Stimulated activated CD4-positive, alpha-beta T cell treated with anti-CD3 and anti-CD28 coated beads, Interleukin-1b, Interleukin-23, amount 100 ng/mL, for 48 hours (primary cell): ENCODE data around the gene RPS18.

Experiments
- DNase-seq: peaks from one replicate; pipeline ENCODE4 v3.0.0-alpha.2; 2020

Gene RPS18

GRCh38 chr6:33292996-33293682 is 21.3 kb downstream of the RPS18 start:
- no peak for DNase-seq

DNA sequence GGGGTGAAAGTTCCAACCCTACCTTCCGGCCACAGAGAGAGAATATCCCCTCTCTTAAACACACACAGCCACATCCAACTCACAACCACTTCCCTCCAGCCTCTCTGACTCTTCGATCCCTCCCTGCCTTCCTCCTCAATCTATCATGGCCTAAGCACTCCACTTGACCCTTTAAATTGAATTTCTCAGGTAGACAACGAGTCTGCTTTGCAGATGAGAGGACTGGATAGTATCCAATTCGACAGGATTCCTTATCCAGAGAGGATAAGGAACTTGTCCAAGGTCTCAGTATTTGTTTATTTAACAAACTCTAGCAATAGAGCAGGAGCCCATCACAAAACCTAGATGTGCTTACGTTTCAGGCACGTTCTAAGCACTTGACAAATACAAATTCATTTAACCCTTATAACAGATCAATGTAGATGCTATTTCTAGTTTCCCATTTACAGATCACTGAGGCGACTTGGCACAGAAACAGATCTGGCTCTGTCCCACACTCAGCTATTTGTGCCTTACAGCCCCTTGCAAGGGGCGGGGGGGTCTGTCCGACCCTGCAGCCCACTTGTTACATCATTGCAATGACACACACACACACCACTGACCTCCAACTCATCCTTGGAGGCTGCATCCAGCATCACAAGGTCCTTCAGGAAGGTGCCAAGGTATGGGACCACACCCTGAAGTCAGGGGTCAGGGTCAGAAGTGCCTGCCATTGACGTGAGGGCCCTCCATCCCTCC is 22.4 kb downstream of the RPS18 start:
- no peak for DNase-seq

GRCh38 chr6:33295621-33296369 is 23.9 kb downstream of the RPS18 start:
- DNase-seq = no peak

DNA sequence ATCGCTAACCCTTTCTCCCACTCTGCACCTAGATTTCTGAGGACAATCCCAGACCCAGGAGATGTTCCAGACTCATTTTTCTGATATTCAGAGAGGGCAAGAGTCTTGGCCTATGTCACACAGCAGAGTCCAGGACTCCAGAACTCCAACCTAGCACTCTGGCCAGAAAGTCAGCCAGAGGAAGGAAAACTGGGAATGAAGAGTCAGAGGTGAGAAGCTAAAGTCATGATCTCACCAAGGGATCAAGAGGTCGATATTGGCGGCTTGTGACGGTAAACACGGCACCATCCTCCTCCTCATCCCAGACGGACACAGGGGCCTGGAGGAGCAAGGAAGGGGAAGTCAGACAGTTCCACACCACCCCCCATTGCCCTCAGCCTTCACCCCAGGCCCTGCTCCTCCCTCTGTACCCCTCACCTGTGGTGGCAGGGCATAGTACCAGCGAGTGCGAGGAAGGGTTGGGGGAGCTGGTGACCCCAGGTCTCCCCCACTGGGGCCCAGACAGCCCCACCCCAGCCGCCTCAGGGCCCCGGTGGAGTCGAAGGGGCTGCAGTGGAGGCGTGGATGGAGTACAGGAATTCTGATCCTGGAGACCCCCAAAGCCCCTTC is 25.0 kb downstream of the RPS18 start:
- DNase-seq = no peak

DNA sequence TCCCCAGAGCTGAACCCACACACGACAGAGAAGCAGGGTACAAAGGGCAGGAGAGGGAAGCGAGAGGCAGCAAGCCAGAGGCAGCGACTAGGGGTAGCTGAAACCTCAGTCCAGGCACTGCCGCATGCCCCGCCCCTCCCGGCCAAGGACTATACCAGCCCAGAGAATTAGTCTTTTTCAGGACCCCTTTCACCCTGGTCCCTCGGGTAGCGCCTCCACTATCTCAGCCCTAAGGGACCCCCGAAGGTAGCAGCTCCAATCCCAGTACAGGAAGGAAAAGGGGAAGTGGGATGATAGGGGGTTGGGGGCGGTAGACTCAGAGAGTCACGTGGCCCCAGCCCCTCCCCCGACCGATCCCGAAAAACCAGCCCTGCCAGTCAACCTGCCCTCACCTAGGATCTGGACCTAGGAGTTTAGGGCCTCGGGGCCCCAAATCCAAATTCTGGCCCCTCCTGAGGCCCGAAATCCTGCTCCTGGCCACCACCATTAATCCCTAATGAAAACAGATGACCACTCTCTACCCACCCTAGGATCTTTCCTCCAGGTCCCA is 25.6 kb downstream of the RPS18 start:
- no peak for DNase-seq

DNA sequence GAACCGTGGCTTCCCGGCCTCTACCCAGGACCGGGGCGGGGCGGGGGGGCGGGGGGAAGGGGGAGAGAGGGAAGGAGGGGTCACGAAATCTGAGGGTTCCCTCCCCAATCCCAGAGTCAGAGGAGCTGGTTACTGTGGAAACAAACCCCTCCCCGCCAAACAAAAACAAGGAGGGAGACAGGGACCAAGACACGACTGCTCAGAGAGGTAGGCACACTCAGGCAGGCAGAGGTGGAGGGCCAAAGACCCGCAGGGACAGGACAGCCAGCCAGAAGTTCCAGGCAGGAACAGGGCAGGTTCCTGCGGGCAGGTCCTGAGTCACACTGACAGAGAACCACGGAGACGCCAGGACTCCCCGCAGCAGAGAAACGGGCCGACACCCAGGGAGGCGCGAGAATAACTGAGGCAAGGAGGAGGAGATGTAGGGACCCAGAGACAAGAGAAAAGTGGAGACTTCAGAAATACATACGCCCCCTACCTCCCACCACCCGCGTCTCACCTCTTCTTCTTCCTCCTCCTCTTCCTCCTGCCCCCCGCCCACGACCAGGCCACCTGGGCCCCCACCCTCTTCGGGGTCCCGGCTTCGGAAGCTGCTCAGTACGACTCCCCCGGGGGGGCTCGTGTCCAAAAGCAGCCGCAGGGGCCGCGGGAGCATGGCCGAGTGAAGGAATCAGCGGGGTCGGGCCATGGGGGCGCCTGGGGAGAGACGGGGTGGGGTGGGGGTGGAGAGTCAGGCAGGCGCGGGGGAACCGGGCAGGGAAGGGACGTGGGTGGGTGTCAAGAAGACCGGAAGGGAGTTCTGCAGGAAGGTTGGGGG is 26.3 kb downstream of the RPS18 start:
- DNase-seq = peak; percentile 69

- peak; percentile 47 for DNase-seq
Measured at GRCh38 chr6:33298773-33299236, 26.9 kb downstream of the RPS18 start, which contains the start of gene RGL2. TSS of gene RGL2 (minus strand) at chr6:33298942. CDS start at chr6:33298610, 332 bp downstream.

- DNase-seq = peak; percentile 94
Measured at GRCh38 chr6:33299237-33299944, 27.5 kb downstream of the RPS18 start.

DNA sequence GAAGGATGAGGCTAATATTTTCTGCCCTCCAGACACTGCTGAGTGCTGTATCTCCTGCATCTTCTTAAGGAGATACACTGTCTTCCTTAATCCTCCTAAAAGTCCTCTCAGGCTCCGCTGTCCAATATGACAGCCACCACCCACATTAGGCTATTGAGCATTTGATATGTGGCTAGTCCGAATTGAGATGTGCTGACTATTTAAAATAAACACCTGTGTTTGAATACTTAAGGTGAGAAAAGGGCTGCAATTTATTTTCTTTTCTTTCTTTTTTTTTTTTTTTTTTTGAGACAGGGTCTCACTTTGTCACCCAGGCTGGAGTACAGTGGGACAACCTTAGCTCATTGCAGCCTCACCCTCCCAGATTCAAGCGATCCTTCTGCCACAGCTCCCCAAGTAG is 30.0 kb downstream of the RPS18 start:
- no peak for DNase-seq

DNA sequence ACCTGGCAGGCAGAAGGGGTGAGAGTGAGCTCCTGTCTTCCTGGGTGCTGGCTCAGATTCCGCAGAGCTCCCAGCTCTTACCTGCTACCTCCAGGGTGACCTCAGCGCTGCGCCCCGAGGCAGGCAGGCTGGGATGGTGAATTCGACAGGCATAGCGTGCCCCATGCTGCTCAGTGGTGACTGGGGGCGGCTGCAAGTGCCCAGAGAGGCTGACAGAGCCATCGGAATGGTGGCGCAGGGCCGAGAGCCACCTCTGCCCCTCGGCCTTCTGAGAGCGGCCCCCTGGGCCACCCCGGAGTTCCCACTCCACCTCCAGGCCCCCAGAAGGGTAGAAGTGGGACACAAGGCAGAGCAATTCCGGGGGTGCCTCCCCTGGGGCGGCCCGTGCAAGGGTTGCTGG is 32.3 kb downstream of the RPS18 start:
- DNase-seq = no peak

DNA sequence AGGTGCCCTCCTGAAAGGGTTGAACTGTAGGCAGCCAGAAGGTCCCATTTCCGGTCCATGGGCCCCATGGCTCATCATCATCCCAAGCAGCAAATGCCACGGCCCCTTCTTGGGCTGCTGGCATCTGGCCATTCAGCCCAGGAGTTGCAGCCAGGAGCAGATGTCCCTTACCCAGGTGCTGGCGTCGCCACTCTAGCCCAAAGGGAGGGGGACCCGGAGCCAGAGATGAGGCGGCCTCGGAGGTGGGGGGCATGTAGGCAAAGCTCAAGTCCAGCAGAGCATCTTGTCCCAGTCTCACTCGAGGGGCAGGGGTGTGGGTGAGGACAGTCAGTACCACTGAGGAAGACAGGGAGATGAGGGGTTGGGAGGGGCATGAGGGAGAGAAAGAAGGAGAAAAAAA is 33.2 kb downstream of the RPS18 start:
- DNase-seq = no peak

DNA sequence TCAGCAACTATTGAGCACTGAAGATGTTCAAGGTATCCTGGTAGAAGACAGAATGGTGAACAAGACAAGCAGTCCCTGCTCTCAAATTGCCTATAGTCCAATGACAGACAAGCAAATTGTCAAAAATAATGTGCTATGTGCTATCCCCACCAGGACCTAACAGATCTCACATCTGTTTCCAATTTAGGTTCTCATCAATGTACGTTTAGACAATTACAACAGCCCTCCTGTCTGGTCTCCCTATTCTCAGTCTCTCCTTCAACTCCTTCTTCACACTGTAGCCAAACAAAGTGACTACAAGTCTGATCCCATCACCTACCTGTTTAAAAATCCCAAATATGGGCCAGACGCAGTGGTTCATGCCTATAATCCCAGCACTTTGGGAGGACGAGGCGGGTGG is 34.5 kb downstream of the RPS18 start:
- no peak for DNase-seq

- peak; percentile 78 for DNase-seq
Measured at GRCh38 chr6:33312361-33313104, 40.7 kb downstream of the RPS18 start.

GRCh38 chr6:33313105-33313708 is 41.3 kb downstream of the RPS18 start:
- DNase-seq = peak; percentile 40

GRCh38 chr6:33313709-33314514 is 42.0 kb downstream of the RPS18 start, which contains the start of gene TAPBP:
TSS of gene TAPBP (minus strand) at chr6:33314078. CDS start at chr6:33314041, 37 bp downstream.
- DNase-seq = peak; percentile 86

DNA sequence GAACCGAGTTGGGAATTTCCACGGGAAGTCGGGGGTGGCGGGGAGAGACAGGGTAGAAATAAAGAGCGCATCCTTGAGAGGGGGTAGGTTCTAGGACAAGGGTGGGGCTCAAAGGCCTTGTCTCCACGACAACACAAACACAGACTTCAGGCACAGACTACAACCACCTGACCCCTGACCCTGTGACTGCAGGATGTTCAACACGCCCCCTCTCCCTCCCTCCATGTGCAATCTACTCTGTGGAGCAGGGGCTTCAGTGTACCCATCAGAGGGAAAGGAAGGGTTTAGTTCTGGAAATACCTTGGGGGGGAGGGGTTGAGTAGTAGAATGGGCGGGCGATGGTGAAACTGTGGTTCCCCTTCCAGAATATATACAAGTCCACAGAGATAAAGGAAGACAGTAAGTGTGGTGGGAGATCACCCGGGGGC is 42.7 kb downstream of the RPS18 start:
- peak; percentile 68 for DNase-seq

GRCh38 chr6:33314943-33315792 is 43.3 kb downstream of the RPS18 start:
- no peak for DNase-seq
